ENCODE data around the gene NDST4.

Gene NDST4

DNA sequence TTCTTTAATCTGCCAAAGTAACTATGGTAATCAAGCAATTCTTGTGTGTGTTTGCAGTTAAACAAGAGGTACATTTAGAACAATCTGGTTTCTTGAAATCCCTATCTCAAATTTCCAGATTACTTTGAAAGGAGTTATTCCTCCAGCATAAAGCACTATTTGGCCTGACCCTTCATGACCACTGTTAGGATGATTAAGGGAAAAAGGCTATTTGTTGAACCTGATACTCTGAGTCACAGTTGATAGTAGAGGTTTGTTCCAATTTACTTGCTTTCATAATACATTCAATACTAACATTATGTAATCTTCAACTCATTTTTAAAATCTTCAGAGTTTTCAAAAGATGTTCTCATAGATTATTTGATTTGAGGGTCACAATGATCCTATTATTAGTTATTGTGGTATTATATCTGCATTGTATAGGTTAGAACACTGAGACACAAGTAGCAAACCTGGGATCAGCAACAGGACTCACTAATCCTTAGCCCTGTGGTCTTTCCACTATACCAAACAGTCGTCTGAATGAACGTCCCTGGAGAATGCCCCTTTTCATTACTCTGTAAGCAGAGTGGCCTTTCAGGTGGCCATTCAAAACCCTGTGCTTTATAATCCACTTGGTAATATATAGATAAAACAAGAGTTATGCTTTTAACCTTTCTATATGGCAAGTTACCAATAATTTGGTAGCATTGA, 8.1 kb upstream of the NDST4 start:
- no peak overlapping the region for H2AFZ ChIP-seq (ENCODE audit: low read length, unreplicated experiment)
- no peak overlapping the region for H3K27ac ChIP-seq (ENCODE audit: low read depth, low read length)
- H3K36me3 ChIP-seq (ENCODE audit: insufficient read depth, low read length) = no peaks in the 10 kb centered on the region

DNA sequence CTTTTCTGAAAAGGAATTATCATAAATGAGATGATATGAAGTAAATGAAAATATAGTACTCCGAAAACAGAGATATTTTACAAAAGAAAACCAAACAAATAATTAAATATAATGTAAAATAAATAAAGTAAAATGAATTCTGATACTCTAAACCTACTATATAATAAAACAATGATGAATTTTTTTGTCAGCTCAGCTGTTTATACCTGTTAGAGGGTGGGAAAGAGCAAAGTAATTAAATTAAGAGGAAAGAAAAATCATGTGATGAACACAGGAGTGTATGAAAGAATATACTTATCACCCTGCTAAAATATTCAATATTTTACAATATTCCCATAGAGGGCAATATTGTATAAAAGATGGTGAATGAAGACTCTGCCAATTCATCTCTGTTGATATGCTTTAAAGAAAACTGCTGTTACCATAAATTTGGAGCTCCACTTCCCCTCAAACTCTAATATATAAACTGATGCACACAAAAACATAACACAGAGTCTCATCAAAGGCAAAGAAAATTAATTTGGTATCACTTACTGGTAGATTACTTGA, 6.5 kb upstream of the NDST4 start:
- H3K4me1 ChIP-seq (ENCODE audit: control insufficient read depth, insufficient read depth, low read length, unreplicated experiment) = no peaks in the 10 kb centered on the region
- H3K36me3 ChIP-seq (ENCODE audit: insufficient read depth, low read length) = no peaks in the 10 kb centered on the region
- H3K27ac ChIP-seq (ENCODE audit: low read depth, low read length) = no peak overlapping the region
- H3K4me3 ChIP-seq (ENCODE audit: low read depth, low read length) = no peak overlapping the region
- no peaks in the 10 kb centered on the region for H3K79me2 ChIP-seq (ENCODE audit: control insufficient read depth, insufficient read depth, low read length, unreplicated experiment)
- H3K27me3 ChIP-seq (ENCODE audit: insufficient read depth, low read length) = no peaks in the 10 kb centered on the region
- no peak overlapping the region for H2AFZ ChIP-seq (ENCODE audit: low read length, unreplicated experiment)

More for the DNA sequence above, 8.1 kb upstream of the NDST4 start:
- H3K4me1 ChIP-seq (ENCODE audit: control insufficient read depth, insufficient read depth, low read length, unreplicated experiment) = no peaks in the 10 kb centered on the region
- H3K79me2 ChIP-seq (ENCODE audit: control insufficient read depth, insufficient read depth, low read length, unreplicated experiment) = no peaks in the 10 kb centered on the region
- no peaks in the 10 kb centered on the region for H3K27me3 ChIP-seq (ENCODE audit: insufficient read depth, low read length)
- no peak overlapping the region for H3K4me3 ChIP-seq (ENCODE audit: low read depth, low read length)

DNA sequence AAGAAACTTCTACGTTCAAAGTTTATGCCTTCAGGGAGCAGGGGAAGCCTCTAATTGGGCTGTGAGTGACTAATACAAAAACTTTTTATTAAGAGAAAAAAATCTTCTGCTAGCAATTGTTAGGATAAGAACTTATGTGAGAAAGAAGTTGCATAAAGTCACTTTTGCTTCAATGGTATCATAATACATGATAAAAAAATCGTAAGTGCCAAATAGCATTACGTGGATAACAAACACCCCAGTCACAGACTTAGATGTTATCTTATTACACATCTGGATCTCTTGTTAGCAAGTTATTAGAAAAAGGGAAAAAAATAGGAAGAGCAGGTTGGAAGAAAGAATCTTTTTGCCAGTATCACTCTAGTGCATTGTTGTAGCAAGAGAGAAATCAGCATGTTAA, 4.2 kb upstream of the NDST4 start:
- Histone ChIP-seq H2AFZ (ENCODE audit: low read length, unreplicated experiment) (no peak overlapping the region), H3K27me3 (ENCODE audit: insufficient read depth, low read length) (0 out of 2 replicates have a peak, but pooled peaks cover 7% of the 10 kb centered on the region), H3K4me1 (ENCODE audit: control insufficient read depth, insufficient read depth, low read length, unreplicated experiment) (no peaks in the 10 kb centered on the region), H3K27ac (ENCODE audit: low read depth, low read length) (no peak overlapping the region), H3K79me2 (ENCODE audit: control insufficient read depth, insufficient read depth, low read length, unreplicated experiment) (no peaks in the 10 kb centered on the region), H3K4me3 (ENCODE audit: low read depth, low read length) (no peak overlapping the region), H3K36me3 (ENCODE audit: insufficient read depth, low read length) (no peaks in the 10 kb centered on the region)

DNA sequence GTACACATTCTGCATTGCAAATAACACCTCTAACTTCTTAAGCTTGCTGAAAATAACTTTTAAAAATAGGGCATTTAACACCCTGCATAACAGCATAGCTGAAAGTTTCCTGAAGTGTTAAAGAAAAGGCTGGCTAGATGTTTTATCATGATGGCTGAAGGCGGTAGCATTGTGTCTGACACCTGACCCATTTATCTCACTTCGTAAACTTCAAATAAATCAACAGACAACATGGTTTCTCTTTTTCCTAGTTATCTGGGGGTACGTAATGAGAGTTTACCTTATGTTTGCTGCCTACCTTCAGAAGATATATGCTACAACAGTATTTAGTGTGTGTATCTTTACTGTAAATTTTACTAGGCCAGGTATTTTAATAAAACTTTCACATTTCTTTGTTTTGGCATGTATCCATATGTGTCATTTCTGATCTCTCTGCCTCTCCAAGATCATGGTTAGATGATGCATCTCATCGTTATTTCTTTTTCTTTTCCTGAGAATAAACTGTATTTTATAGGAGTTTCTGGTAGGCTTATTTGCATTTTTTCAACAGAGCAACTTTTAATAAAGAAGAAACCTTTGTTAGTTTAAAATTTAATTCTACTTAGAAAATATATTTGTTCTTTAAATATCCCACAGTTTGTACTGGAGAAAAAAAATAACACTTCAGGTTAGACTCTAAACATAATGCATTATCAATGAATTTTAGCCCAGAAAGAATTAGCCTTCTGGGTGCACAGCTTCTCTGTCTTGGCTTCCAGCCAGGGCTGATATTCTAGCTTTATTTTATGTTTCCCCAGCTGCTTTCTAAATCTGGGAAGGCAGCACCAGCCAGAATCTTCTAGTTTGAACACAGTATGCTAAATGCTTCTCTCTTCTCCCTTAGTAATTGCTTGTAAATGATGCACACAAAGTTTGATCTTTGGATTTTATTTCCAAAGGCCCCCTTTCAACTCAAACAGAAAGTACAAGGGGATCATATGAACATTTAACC, 2.9 kb downstream of the NDST4 start:
- no peak overlapping the region for H3K27ac ChIP-seq (ENCODE audit: low read depth, low read length)
- H3K79me2 ChIP-seq (ENCODE audit: control insufficient read depth, insufficient read depth, low read length, unreplicated experiment) = no peaks in the 10 kb centered on the region
- H3K27me3 ChIP-seq (ENCODE audit: insufficient read depth, low read length) = 0 out of 2 replicates have a peak, but pooled peaks cover 7% of the 10 kb centered on the region
- H2AFZ ChIP-seq (ENCODE audit: low read length, unreplicated experiment) = no peak overlapping the region
- H3K4me3 ChIP-seq (ENCODE audit: low read depth, low read length) = no peak overlapping the region
- H3K4me1 ChIP-seq (ENCODE audit: control insufficient read depth, insufficient read depth, low read length, unreplicated experiment) = no peaks in the 10 kb centered on the region
- no peaks in the 10 kb centered on the region for H3K36me3 ChIP-seq (ENCODE audit: insufficient read depth, low read length)

DNA sequence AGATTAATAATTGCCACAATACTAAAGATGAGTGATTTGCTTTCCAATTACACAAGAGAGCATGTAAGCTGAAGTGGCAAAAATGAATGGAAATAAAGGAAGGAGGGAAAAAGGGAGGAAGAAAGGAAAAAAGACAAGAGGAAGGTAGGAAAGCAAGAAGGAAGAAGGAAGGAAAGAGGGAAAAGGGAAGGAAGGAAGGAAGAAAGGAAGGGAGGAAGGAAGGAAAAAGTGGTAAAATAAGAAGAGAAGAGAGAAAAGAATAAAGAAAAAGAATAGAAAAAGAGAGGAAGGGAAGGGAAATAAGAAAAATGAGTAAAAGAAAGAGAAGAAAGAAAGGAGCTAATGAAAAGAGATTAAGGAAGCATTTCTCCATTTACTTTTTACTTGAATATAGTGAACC, 4.6 kb downstream of the NDST4 start:
- no peaks in the 10 kb centered on the region for H3K36me3 ChIP-seq (ENCODE audit: insufficient read depth, low read length)
- H3K27ac ChIP-seq (ENCODE audit: low read depth, low read length) = no peak overlapping the region
- H3K79me2 ChIP-seq (ENCODE audit: control insufficient read depth, insufficient read depth, low read length, unreplicated experiment) = no peaks in the 10 kb centered on the region
- no peaks in the 10 kb centered on the region for H3K4me1 ChIP-seq (ENCODE audit: control insufficient read depth, insufficient read depth, low read length, unreplicated experiment)
- no peak overlapping the region for H2AFZ ChIP-seq (ENCODE audit: low read length, unreplicated experiment)
- 0 out of 2 replicates have a peak, but pooled peaks cover 7% of the 10 kb centered on the region for H3K27me3 ChIP-seq (ENCODE audit: insufficient read depth, low read length)
- no peak overlapping the region for H3K4me3 ChIP-seq (ENCODE audit: low read depth, low read length)

DNA sequence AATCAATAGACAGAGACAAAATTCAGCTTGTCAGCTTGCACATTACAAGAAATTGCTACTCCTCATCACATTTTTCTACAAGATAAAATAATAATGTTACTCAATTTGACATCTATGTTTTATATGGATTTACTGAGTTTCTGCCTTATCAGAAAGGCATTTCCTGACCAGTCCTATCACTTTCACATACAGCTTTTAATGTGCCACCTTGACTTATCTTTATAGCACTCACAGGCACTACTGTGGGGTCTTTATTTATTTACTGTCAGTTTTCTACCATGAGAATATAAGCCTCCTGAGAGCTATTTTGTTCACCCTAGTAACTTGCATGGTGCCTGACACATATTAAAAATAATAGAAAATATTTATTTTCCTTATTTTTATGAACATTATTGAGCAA, 6.0 kb downstream of the NDST4 start:
- no peak overlapping the region for H2AFZ ChIP-seq (ENCODE audit: low read length, unreplicated experiment)
- no peaks in the 10 kb centered on the region for H3K36me3 ChIP-seq (ENCODE audit: insufficient read depth, low read length)
- no peaks in the 10 kb centered on the region for H3K4me1 ChIP-seq (ENCODE audit: control insufficient read depth, insufficient read depth, low read length, unreplicated experiment)
- no peaks in the 10 kb centered on the region for H3K27me3 ChIP-seq (ENCODE audit: insufficient read depth, low read length)
- no peak overlapping the region for H3K27ac ChIP-seq (ENCODE audit: low read depth, low read length)
- H3K4me3 ChIP-seq (ENCODE audit: low read depth, low read length) = no peak overlapping the region
- no peaks in the 10 kb centered on the region for H3K79me2 ChIP-seq (ENCODE audit: control insufficient read depth, insufficient read depth, low read length, unreplicated experiment)

DNA sequence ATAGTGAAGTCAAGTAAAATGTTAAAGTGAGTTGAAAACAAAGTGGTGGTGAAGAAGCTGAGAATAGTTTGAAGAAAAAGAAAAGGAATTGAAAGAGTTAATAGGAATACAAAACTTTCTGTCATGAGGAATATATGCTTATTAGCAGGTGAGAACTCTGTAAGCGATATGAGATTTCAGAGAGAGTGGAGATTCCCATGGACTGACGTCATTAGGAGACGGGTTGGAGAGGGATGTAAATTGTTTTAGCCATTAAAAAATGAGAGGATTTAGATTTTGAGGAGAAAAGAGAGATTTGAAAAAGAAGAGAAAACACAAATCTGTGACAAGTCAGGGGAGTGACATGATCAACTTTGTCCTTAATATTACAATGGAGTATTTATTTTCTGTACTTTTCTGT, 11.7 kb downstream of the NDST4 start:
- Histone ChIP-seq H3K4me1 (ENCODE audit: control insufficient read depth, insufficient read depth, low read length, unreplicated experiment) (no peaks in the 10 kb centered on the region), H3K36me3 (ENCODE audit: insufficient read depth, low read length) (no peaks in the 10 kb centered on the region), H3K4me3 (ENCODE audit: low read depth, low read length) (no peak overlapping the region), H3K27ac (ENCODE audit: low read depth, low read length) (no peak overlapping the region), H3K27me3 (ENCODE audit: insufficient read depth, low read length) (no peaks in the 10 kb centered on the region), H3K79me2 (ENCODE audit: control insufficient read depth, insufficient read depth, low read length, unreplicated experiment) (no peaks in the 10 kb centered on the region), H2AFZ (ENCODE audit: low read length, unreplicated experiment) (no peak overlapping the region)

DNA sequence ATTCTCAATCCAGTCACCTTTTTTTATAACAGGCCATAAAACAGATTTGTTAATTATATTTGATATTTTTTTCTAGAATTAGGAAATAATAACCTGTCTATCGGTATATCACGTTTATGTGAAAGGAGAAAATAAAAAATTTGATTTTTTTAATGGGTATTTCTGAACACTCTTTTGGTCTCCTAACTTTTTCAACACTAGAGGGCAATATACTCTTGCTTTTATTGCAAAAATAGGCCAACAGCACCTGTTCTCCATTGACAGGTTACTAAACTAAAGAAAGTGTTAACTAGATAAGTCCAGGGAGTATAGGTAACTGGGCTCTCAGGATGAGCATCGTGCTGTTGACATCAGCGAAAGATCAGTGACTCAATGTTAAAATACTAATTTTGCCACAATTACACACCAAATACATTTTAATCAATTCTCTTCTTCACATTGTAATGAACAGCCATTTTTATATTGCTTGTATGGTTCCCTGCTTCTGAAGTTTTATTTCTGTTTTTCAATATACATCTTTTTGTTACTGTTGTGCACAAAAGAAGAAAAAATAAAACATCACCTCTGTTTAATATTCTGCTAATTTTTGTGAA, 22.8 kb downstream of the NDST4 start:
- no peak overlapping the region for H2AFZ ChIP-seq (ENCODE audit: low read length, unreplicated experiment)

DNA sequence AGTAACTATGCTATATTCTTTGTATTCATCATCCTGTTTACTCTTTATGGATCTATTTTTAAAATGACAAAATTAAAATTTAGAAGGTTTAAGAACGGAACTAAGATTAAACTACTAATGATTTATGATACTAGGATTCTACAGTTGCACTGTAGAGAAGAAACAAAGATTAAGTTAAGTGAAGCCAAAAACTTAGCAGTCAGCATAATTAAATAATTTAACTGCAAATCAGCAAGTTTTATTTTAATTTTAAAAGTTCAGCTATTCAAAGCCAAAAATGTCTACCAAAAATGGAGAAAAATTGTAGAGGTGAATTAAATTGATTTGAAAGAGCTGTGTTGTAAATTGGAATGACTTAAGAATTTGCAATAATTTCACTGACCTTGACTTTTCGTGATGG, 30.8 kb downstream of the NDST4 start:
- no peaks in the 10 kb centered on the region for H3K79me2 ChIP-seq (ENCODE audit: control insufficient read depth, insufficient read depth, low read length, unreplicated experiment)
- no peaks in the 10 kb centered on the region for H3K36me3 ChIP-seq (ENCODE audit: insufficient read depth, low read length)

More for the DNA sequence above, 22.8 kb downstream of the NDST4 start:
- Histone ChIP-seq H3K36me3 (ENCODE audit: insufficient read depth, low read length) (no peaks in the 10 kb centered on the region), H3K27me3 (ENCODE audit: insufficient read depth, low read length) (no peaks in the 10 kb centered on the region), H3K4me3 (ENCODE audit: low read depth, low read length) (no peak overlapping the region), H3K4me1 (ENCODE audit: control insufficient read depth, insufficient read depth, low read length, unreplicated experiment) (no peaks in the 10 kb centered on the region), H3K79me2 (ENCODE audit: control insufficient read depth, insufficient read depth, low read length, unreplicated experiment) (no peaks in the 10 kb centered on the region), H3K27ac (ENCODE audit: low read depth, low read length) (no peak overlapping the region)

DNA sequence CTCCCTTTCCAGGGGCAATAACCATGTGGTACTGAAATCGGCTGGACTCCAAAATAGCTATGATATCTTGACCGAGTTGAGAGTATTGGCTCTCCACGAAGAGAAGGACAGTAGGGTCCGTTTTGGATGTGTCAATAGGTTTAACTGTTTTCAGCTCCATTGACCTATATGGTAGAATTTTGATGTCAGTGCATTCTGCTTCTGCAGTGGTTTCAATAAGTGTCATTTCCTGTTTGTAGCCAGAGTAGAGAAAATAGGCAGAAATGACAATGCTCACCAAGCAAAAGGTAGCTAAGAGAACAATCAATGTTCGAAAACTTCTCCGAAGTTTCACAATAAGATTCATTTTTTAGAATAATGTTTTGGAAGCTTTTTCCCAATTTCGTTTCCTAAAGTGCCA, 36.7 kb downstream of the NDST4 start:
- Histone ChIP-seq H3K27me3 (ENCODE audit: insufficient read depth, low read length) (no peaks in the 10 kb centered on the region), H3K27ac (ENCODE audit: low read depth, low read length) (no peak overlapping the region), H2AFZ (ENCODE audit: low read length, unreplicated experiment) (no peak overlapping the region), H3K36me3 (ENCODE audit: insufficient read depth, low read length) (no peaks in the 10 kb centered on the region), H3K4me3 (ENCODE audit: low read depth, low read length) (no peak overlapping the region), H3K79me2 (ENCODE audit: control insufficient read depth, insufficient read depth, low read length, unreplicated experiment) (no peaks in the 10 kb centered on the region), H3K4me1 (ENCODE audit: control insufficient read depth, insufficient read depth, low read length, unreplicated experiment) (no peaks in the 10 kb centered on the region)

More for the DNA sequence above, 30.8 kb downstream of the NDST4 start:
- Histone ChIP-seq H2AFZ (ENCODE audit: low read length, unreplicated experiment) (no peak overlapping the region), H3K27ac (ENCODE audit: low read depth, low read length) (no peak overlapping the region), H3K27me3 (ENCODE audit: insufficient read depth, low read length) (no peaks in the 10 kb centered on the region), H3K4me3 (ENCODE audit: low read depth, low read length) (no peak overlapping the region), H3K4me1 (ENCODE audit: control insufficient read depth, insufficient read depth, low read length, unreplicated experiment) (no peaks in the 10 kb centered on the region)
